WTC11 (cell line): ENCODE measurements around the gene CAMKMT. TPM values are rescaled to one million over a fixed set of nuclear protein-coding genes. Genes with fewer than 3 reads are reported as not detected.
"Not testable (repeated sequence)": the region's sequence is repeated elsewhere in the genome, so short reads cannot be mapped to it uniquely, and the experiment has no call there.

Experiments used
- ATAC-seq: fragments of 200-7000 bp; cut with Tn5 transposase; 2 replicates; pipeline ENCODE4 v1.10.0; 2021; ENCODE audit warnings: mild to moderate bottlenecking, moderate library complexity
- CTCF ChIA-PET: fragments of 300-600 bp; sonication (Branson Sonifier 250); formaldehyde crosslinking; loops from one replicate; lab custom pipeline; 2021; ENCODE audit warnings: antibody characterized with exemption; lab: Charles Lee
- POLR2A ChIA-PET: fragments of 350-600 bp; sonication (Branson Sonifier 250); formaldehyde crosslinking; loops from one replicate; lab custom pipeline; 2021; ENCODE audit warnings: antibody characterized with exemption; lab: Charles Lee
- DNase-seq: peaks from one replicate; pipeline ENCODE4 v3.0.0; 2021; ENCODE audit warnings: low spot score
- H3K27ac Mint-ChIP-seq: 2 replicates; pipeline ENCODE4 v1.8.0; 2021; ENCODE audit warnings: mixed read lengths
- H3K27me3 Mint-ChIP-seq: 2 replicates; pipeline ENCODE4 v1.8.0; 2021; ENCODE audit warnings: low read depth, mild to moderate bottlenecking, moderate library complexity, mixed read lengths
- H3K36me3 Mint-ChIP-seq: 2 replicates; pipeline ENCODE4 v1.8.0; 2021; ENCODE audit warnings: mixed read lengths
- H3K4me1 Mint-ChIP-seq: 2 replicates; pipeline ENCODE4 v1.8.0; 2022; ENCODE audit warnings: mixed read lengths
- H3K4me3 Mint-ChIP-seq: 2 replicates; pipeline ENCODE4 v1.8.0; 2021; ENCODE audit warnings: mild to moderate bottlenecking, moderate library complexity, mixed read lengths
- H3K9me3 Mint-ChIP-seq: 2 replicates; pipeline ENCODE4 v1.8.0; 2021; ENCODE audit warnings: mixed read lengths
- FOXJ3 ChIP-seq: sonication (generic); formaldehyde crosslinking; IDR thresholded peaks from 2 replicates; pipeline ENCODE4 v1.9.0; 2021; ENCODE audit warnings: missing genetic modification reagents, mild to moderate bottlenecking, borderline replicate concordance
- GRHL2 ChIP-seq: fragments of 250-450 bp; sonication (Bioruptor Pico); IDR thresholded peaks from 2 replicates; pipeline ENCODE4 v1.8.0; 2022; ENCODE audit warnings: mild to moderate bottlenecking, moderate library complexity; ENCODE audit not compliant: insufficient replicate concordance, severe bottlenecking
- IRF2 ChIP-seq: sonication (generic); formaldehyde crosslinking; IDR thresholded peaks from 2 replicates; pipeline ENCODE4 v1.8.0; 2022; ENCODE audit warnings: low read depth, missing genetic modification reagents, borderline replicate concordance
- TCF7 ChIP-seq: sonication (generic); formaldehyde crosslinking; IDR thresholded peaks from 2 replicates; pipeline ENCODE4 v1.8.0; 2022; ENCODE audit warnings: mild to moderate bottlenecking, low read depth, missing genetic modification reagents, moderate library complexity
- ZBTB21 ChIP-seq: sonication (generic); formaldehyde crosslinking; IDR thresholded peaks from 2 replicates; pipeline ENCODE4 v1.8.1; 2023; ENCODE audit warnings: mild to moderate bottlenecking, missing genetic modification reagents, borderline replicate concordance
- ZNF121 ChIP-seq: sonication (generic); formaldehyde crosslinking; IDR thresholded peaks from 2 replicates; pipeline ENCODE4 v1.8.0; 2023; ENCODE audit warnings: missing genetic modification reagents
- total RNA-seq: library from RNA; stranded (reverse); gene quantifications from 3 replicates; pipeline ENCODE4 v1.2.3, GENCODE V29; 2021
- TF ChIP-seq, protein P1 (sequence below): sonication (generic); formaldehyde crosslinking; IDR thresholded peaks from 2 replicates; pipeline ENCODE4 v1.8.1; 2022; ENCODE audit warnings: missing genetic modification reagents, borderline replicate concordance
- TF ChIP-seq, protein P2 (sequence below): sonication (generic); formaldehyde crosslinking; IDR thresholded peaks from 2 replicates; pipeline ENCODE4 v1.8.1; 2023; ENCODE audit warnings: mild to moderate bottlenecking, moderate library complexity, missing genetic modification reagents
- TF ChIP-seq, protein P3 (sequence below): sonication (generic); formaldehyde crosslinking; conservative IDR thresholded peaks from 2 replicates; pipeline ENCODE4 v1.8.1; 2023; ENCODE audit warnings: mild to moderate bottlenecking, low read depth, missing genetic modification reagents, moderate library complexity
- TF ChIP-seq, protein P4 (sequence below): sonication (generic); formaldehyde crosslinking; IDR thresholded peaks from 2 replicates; pipeline ENCODE4 v1.8.1; 2023; ENCODE audit warnings: mild to moderate bottlenecking, missing genetic modification reagents
- TF ChIP-seq, protein P5 (sequence below): sonication (generic); formaldehyde crosslinking; IDR thresholded peaks from 2 replicates; pipeline ENCODE4 v1.8.0; 2022; ENCODE audit warnings: missing genetic modification reagents
- TF ChIP-seq, protein P6 (sequence below): sonication (generic); formaldehyde crosslinking; IDR thresholded peaks from 2 replicates; pipeline ENCODE4 v1.8.0; 2022; ENCODE audit warnings: mild to moderate bottlenecking, missing genetic modification reagents

The CAMKMT gene
- total RNA-seq, 1 experiment from 2014 or later: 20.6 TPM

DNA sequence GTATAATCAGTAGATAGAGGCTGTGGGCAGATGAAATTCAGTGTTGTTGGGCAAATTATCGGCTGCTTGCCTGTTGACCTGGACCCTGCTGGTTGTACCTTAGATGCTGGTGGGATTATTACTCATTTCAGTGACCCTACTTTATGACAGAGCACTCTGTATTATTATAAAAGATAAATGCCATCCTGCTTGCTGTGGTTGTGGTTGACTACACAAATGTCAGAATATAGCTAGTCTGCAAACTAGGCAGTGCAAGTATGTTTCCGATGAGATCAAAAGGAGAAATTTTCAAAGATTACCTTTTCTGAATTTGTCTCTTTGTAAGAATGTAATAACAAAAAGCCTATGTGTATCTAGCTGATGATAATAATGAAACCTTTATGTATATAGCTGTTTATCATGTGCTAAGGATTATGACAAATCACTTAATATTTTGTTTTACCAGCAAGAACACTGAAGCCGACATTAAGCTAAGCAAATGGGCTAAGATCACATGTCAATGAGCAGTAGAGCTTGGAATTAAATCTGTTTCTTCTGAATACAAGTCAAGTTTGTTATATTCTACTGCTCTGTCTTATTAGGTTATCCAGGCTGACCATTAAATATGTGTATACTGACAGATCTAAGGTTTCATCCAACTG is 219.2 kb downstream of the CAMKMT start:
- no peak overlapping the region for H3K27ac Mint-ChIP-seq
- H3K4me1 Mint-ChIP-seq: peaks cover 12% of the 10 kb centered on the region
- H3K36me3 Mint-ChIP-seq: 0 out of 2 replicates have a peak, but pooled peaks cover 2% of the 10 kb centered on the region
- ATAC-seq: no peak
- CTCF ChIA-PET: no interaction called here
- POLR2A ChIA-PET: no interaction called here
- no peak for DNase-seq
- no peak for TF ChIP-seq GRHL2 (CRISPR knock-in tag)
- TF ChIP-seq, protein P1, sequence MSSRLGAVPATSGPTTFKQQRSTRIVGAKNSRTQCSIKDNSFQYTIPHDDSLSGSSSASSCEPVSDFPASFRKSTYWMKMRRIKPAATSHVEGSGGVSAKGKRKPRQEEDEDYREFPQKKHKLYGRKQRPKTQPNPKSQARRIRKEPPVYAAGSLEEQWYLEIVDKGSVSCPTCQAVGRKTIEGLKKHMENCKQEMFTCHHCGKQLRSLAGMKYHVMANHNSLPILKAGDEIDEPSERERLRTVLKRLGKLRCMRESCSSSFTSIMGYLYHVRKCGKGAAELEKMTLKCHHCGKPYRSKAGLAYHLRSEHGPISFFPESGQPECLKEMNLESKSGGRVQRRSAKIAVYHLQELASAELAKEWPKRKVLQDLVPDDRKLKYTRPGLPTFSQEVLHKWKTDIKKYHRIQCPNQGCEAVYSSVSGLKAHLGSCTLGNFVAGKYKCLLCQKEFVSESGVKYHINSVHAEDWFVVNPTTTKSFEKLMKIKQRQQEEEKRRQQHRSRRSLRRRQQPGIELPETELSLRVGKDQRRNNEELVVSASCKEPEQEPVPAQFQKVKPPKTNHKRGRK (CRISPR knock-in tag): no peak
- TF ChIP-seq, protein P2, sequence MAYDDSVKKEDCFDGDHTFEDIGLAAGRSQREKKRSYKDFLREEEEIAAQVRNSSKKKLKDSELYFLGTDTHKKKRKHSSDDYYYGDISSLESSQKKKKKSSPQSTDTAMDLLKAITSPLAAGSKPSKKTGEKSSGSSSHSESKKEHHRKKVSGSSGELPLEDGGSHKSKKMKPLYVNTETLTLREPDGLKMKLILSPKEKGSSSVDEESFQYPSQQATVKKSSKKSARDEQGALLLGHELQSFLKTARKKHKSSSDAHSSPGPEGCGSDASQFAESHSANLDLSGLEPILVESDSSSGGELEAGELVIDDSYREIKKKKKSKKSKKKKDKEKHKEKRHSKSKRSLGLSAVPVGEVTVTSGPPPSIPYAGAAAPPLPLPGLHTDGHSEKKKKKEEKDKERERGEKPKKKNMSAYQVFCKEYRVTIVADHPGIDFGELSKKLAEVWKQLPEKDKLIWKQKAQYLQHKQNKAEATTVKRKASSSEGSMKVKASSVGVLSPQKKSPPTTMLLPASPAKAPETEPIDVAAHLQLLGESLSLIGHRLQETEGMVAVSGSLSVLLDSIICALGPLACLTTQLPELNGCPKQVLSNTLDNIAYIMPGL (CRISPR knock-in tag): no peak
- TF ChIP-seq TCF7: no peak
- TF ChIP-seq ZNF121 (CRISPR knock-in tag): no peak
- H3K27me3 Mint-ChIP-seq: no peaks in the 10 kb centered on the region
- H3K9me3 Mint-ChIP-seq: peaks cover 9% of the 10 kb centered on the region; the same call in 1 of the 2 replicates
- no peak overlapping the region for H3K4me3 Mint-ChIP-seq

DNA sequence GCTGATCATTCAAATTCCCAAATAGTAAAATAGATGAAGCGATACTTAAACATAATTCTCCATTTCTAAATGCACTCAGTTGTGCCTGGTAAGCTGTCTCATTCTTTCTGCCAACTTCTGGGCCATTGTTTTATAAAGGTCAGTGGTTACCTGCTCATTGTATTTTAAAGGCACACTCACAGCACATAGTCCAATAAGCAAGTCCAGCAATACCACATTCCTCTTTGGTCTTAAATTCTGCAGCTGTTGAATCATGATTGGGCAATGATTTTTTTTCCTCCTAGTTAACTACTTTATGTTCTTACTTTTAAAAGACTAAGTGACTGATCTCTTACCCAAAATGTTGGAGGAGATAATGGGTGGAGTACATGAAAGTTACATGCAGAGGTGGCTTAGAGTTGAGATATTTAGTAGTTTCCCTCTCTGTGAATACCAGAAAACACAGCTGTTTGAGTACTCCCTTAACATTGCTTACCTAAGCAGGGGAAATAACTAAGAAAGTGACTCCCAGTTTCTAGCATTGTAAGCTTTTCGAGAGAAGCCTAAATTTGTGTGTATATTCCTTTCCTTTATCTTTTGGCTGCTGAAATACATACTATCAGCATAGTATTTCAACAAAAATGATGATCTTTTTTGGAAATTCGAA is 220.7 kb downstream of the CAMKMT start:
- Mint-ChIP-seq H3K27ac (no peak overlapping the region), H3K4me3 (no peak overlapping the region), H3K9me3 (peaks cover 18% of the 10 kb centered on the region), H3K36me3 (peaks cover 10% of the 10 kb centered on the region), H3K27me3 (no peaks in the 10 kb centered on the region)
- ChIA-PET CTCF (interaction anchor here (1.3 to 2.1 kb wide), 3 partner anchors 8 to 133 kb away, joined by 3 to 7 read pairs (median 3); no protein-coding TSS in a partner anchor), POLR2A (no interaction called here)
- ATAC-seq (no peak), DNase-seq (no peak)
- TF ChIP-seq, protein P3, sequence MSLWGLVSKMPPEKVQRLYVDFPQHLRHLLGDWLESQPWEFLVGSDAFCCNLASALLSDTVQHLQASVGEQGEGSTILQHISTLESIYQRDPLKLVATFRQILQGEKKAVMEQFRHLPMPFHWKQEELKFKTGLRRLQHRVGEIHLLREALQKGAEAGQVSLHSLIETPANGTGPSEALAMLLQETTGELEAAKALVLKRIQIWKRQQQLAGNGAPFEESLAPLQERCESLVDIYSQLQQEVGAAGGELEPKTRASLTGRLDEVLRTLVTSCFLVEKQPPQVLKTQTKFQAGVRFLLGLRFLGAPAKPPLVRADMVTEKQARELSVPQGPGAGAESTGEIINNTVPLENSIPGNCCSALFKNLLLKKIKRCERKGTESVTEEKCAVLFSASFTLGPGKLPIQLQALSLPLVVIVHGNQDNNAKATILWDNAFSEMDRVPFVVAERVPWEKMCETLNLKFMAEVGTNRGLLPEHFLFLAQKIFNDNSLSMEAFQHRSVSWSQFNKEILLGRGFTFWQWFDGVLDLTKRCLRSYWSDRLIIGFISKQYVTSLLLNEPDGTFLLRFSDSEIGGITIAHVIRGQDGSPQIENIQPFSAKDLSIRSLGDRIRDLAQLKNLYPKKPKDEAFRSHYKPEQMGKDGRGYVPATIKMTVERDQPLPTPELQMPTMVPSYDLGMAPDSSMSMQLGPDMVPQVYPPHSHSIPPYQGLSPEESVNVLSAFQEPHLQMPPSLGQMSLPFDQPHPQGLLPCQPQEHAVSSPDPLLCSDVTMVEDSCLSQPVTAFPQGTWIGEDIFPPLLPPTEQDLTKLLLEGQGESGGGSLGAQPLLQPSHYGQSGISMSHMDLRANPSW (CRISPR knock-in tag): no peak
- TF ChIP-seq FOXJ3: no peak
- TF ChIP-seq, all 79 proteins: peak for 0
- H3K4me1 Mint-ChIP-seq: 0 out of 2 replicates have a peak, but pooled peaks cover 3% of the 10 kb centered on the region

DNA sequence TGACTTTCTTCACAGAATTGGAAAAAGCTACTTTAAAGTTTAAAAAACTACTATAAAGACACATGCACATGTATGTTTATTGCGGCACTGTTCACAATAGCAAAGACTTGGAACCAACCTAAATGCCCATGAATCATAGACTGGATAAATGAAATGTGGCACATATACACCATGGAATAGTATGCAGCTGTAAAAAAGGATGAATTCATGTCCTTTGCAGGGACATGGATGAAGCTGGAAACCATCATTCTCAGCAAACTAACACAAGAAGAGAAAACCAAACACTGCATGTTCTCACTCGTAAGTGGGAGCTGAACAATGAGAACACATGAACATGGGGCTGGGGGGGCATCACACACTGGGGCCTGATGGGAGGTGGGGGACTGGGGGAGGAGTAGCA is 233.9 kb downstream of the CAMKMT start:
- H3K4me1 Mint-ChIP-seq, H3K27me3 Mint-ChIP-seq, DNase-seq, CTCF ChIA-PET, H3K27ac Mint-ChIP-seq, H3K4me3 Mint-ChIP-seq, POLR2A ChIA-PET, ATAC-seq: not testable (repeated sequence)
- Mint-ChIP-seq H3K36me3 (peaks cover 12% of the 10 kb centered on the region), H3K9me3 (peaks cover 19% of the 10 kb centered on the region)

DNA sequence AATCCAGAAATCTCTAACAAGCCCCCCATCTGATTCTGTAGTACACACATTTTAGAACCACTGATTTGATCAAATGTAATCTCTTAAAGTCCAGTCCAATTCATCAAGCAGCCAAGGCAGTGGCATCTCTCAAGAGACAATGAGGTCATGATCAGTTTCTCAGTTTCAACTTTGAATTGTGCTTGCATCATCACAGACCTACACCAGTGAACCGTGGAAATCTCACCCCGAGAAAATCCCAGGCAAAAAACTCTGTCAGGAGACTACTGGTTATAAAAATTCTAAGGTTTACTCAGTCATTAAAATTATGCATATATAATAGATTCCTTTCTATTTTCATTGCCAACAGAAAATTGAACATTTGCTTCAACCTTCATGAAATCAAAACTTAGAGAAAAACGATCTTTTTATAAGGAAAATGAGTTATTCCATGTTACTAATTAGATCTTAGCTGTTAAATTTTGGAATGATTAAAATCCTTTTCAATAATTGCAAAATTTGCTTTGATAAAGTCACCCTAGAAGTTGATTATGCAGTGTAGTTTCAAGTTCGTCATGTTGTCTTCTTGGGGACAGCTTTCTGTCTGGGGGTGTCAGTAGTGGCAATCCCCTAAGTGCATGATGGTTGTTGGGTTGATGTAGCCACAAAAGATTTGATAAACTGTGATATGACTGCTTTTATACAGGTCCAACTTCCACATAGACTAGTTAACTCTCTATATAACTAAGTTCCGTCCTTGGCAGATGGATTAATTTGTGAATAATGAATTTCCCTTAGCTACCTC is 235.0 kb downstream of the CAMKMT start:
- H3K4me3 Mint-ChIP-seq: no peak overlapping the region
- CTCF ChIA-PET: interaction anchor here (0.9 kb wide), 1 partner anchor 117 kb away, joined by 3 read pairs; no protein-coding TSS in a partner anchor
- ATAC-seq: no peak
- TF ChIP-seq, protein P4, sequence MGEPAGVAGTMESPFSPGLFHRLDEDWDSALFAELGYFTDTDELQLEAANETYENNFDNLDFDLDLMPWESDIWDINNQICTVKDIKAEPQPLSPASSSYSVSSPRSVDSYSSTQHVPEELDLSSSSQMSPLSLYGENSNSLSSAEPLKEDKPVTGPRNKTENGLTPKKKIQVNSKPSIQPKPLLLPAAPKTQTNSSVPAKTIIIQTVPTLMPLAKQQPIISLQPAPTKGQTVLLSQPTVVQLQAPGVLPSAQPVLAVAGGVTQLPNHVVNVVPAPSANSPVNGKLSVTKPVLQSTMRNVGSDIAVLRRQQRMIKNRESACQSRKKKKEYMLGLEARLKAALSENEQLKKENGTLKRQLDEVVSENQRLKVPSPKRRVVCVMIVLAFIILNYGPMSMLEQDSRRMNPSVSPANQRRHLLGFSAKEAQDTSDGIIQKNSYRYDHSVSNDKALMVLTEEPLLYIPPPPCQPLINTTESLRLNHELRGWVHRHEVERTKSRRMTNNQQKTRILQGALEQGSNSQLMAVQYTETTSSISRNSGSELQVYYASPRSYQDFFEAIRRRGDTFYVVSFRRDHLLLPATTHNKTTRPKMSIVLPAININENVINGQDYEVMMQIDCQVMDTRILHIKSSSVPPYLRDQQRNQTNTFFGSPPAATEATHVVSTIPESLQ (CRISPR knock-in tag): no peak
- no peak for TF ChIP-seq ZBTB21
- TF ChIP-seq, protein P5, sequence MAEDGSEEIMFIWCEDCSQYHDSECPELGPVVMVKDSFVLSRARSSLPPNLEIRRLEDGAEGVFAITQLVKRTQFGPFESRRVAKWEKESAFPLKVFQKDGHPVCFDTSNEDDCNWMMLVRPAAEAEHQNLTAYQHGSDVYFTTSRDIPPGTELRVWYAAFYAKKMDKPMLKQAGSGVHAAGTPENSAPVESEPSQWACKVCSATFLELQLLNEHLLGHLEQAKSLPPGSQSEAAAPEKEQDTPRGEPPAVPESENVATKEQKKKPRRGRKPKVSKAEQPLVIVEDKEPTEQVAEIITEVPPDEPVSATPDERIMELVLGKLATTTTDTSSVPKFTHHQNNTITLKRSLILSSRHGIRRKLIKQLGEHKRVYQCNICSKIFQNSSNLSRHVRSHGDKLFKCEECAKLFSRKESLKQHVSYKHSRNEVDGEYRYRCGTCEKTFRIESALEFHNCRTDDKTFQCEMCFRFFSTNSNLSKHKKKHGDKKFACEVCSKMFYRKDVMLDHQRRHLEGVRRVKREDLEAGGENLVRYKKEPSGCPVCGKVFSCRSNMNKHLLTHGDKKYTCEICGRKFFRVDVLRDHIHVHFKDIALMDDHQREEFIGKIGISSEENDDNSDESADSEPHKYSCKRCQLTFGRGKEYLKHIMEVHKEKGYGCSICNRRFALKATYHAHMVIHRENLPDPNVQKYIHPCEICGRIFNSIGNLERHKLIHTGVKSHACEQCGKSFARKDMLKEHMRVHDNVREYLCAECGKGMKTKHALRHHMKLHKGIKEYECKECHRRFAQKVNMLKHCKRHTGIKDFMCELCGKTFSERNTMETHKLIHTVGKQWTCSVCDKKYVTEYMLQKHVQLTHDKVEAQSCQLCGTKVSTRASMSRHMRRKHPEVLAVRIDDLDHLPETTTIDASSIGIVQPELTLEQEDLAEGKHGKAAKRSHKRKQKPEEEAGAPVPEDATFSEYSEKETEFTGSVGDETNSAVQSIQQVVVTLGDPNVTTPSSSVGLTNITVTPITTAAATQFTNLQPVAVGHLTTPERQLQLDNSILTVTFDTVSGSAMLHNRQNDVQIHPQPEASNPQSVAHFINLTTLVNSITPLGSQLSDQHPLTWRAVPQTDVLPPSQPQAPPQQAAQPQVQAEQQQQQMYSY (CRISPR knock-in tag): no peak
- TF ChIP-seq, protein P6, sequence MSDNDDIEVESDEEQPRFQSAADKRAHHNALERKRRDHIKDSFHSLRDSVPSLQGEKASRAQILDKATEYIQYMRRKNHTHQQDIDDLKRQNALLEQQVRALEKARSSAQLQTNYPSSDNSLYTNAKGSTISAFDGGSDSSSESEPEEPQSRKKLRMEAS: no peak
- TF ChIP-seq IRF2: no peak
- no peak for TF ChIP-seq FOXJ3

More for the DNA sequence above, 235.0 kb downstream of the CAMKMT start:
- Mint-ChIP-seq H3K27ac (no peak overlapping the region), H3K9me3 (peaks cover 19% of the 10 kb centered on the region), H3K4me1 (no peaks in the 10 kb centered on the region), H3K27me3 (no peaks in the 10 kb centered on the region), H3K36me3 (peaks cover 12% of the 10 kb centered on the region)
- DNase-seq: no peak
- POLR2A ChIA-PET: no interaction called here
